Panc1 (cell line): ENCODE measurements around the gene PTPRH. TPM values are rescaled to one million over a fixed set of nuclear protein-coding genes. Genes with fewer than 3 reads are reported as not detected.

ENCODE experiments used
- ATAC-seq: fragments of 200-7000 bp; cut with Tn5 transposase; 2 replicates; pipeline ENCODE4 v1.9.1; 2020; ENCODE audit warnings: mild to moderate bottlenecking, moderate library complexity
- BruUV-seq: library from RNA; stranded (reverse); fragments of 400-500 nt; replicated peaks from 2 replicates; lab custom pipeline; 2021; lab: Mats Ljungman, UMichigan
- CTCF ChIA-PET: fragments of 300-600 bp; sonication (Branson Sonifier 250); formaldehyde crosslinking; loops from one replicate; lab custom pipeline; 2022; ENCODE audit warnings: antibody characterized with exemption; lab: Charles Lee
- POLR2A ChIA-PET: fragments of 300-600 bp; sonication (Branson Sonifier 250); formaldehyde crosslinking; loops from one replicate; lab custom pipeline; 2022; ENCODE audit warnings: antibody characterized with exemption; lab: Charles Lee
- DNase-seq: peaks from one replicate; pipeline ENCODE4 v3.0.0-alpha.2; 2010; ENCODE audit warnings: low read depth, low spot score
- H3K27ac ChIP-seq: 2 replicates; pipeline ENCODE4 v1.5.1; 2011; ENCODE audit warnings: mild to moderate bottlenecking, low read length, inconsistent platforms
- H3K27me3 ChIP-seq: fragments of 200-500 bp; sonication (Bioruptor generic); 2 replicates; pipeline ENCODE4 v1.6.0; 2014; ENCODE audit warnings: low read length, inconsistent platforms; ENCODE audit not compliant: control insufficient read depth, insufficient read depth
- H3K36me3 ChIP-seq: fragments of 200-500 bp; sonication (Bioruptor generic); 2 replicates; pipeline ENCODE4 v1.5.1; 2014; ENCODE audit warnings: inconsistent platforms, mild to moderate bottlenecking, low read length, moderate library complexity; ENCODE audit not compliant: control insufficient read depth, insufficient read depth
- H3K4me1 ChIP-seq: 2 replicates; pipeline ENCODE4 v1.5.1; 2011; ENCODE audit warnings: inconsistent platforms, mild to moderate bottlenecking, low read length, moderate library complexity; ENCODE audit not compliant: control insufficient read depth, insufficient read depth
- H3K4me3 ChIP-seq, 2 experiments: 2 replicates each; pipeline ENCODE4 v1.5.1; 2011 to 2012; ENCODE audit warnings: low read depth in 2 of 2, low read length in 2 of 2, mild to moderate bottlenecking in 2 of 2, inconsistent platforms in 1 of 2, moderate library complexity in 1 of 2
- H3K9me3 ChIP-seq: fragments of 200-500 bp; sonication (Bioruptor generic); 2 replicates; pipeline ENCODE4 v1.5.1; 2014; ENCODE audit warnings: low read depth, mild to moderate bottlenecking, inconsistent platforms, low read length, moderate library complexity; ENCODE audit not compliant: control insufficient read depth, insufficient read depth
- CTCF ChIP-seq: fragments of 450-650 bp; IDR thresholded peaks from 2 replicates; pipeline ENCODE4 v1.5.1; 2017; ENCODE audit warnings: mild to moderate bottlenecking
- POLR2AphosphoS5 ChIP-seq: IDR thresholded peaks from 2 replicates; pipeline ENCODE4 v1.6.1; 2012; ENCODE audit warnings: mild to moderate bottlenecking, low read depth, low read length, moderate library complexity
- SIN3A ChIP-seq: IDR thresholded peaks from 2 replicates; pipeline ENCODE4 v1.6.1; 2012; ENCODE audit warnings: low read depth, mild to moderate bottlenecking, low read length, moderate library complexity, borderline replicate concordance; ENCODE audit not compliant: insufficient read depth
- TCF7L2 ChIP-seq: IDR thresholded peaks from 2 replicates; pipeline ENCODE4 v1.6.1; 2011; ENCODE audit warnings: mild to moderate bottlenecking, low read depth, low read length, inconsistent platforms
- in situ Hi-C: cut with HindIII; loops from 2 replicates; pipeline ENCODE4 v1.10.0; 2016; ENCODE audit warnings: low sequenced_read_pairs, low pct_unique_long_range_greater_than_20kb
- intact Hi-C: fragments of 100-400 bp; cut with micrococcal nuclease; formaldehyde crosslinking; loops from one replicate; pipeline ENCODE4 v1.10.0; 2022; ENCODE audit not compliant: unreplicated experiment
- total RNA-seq: library from RNA; stranded (reverse); gene quantifications from one replicate; pipeline ENCODE4 v1.2.1, GENCODE V29; 2021; ENCODE audit not compliant: unreplicated experiment
- TF ChIP-seq, protein P1 (sequence below), 2 experiments: IDR thresholded peaks; 2 replicates each; pipeline ENCODE4 v1.6.1; 2011 to 2012; ENCODE audit warnings: low read depth in 2 of 2, control low read depth in 1 of 2, low read length in 1 of 2, mild to moderate bottlenecking in 1 of 2, moderate library complexity in 1 of 2; ENCODE audit not compliant: insufficient read depth in 1 of 2

PTPRH gene
- total RNA-seq, 1 experiment from 2014 or later = 42.8 TPM

GRCh38 chr19:55186080-55186479 lies 23.2 kb downstream of the PTPRH start:
- no peaks in the 10 kb centered on the region for H3K9me3 ChIP-seq
- no peak for ATAC-seq
- no peak for TF ChIP-seq POLR2AphosphoS5
- no peak for TF ChIP-seq SIN3A
- TF ChIP-seq TCF7L2 = no peak
- TF ChIP-seq, protein P1, sequence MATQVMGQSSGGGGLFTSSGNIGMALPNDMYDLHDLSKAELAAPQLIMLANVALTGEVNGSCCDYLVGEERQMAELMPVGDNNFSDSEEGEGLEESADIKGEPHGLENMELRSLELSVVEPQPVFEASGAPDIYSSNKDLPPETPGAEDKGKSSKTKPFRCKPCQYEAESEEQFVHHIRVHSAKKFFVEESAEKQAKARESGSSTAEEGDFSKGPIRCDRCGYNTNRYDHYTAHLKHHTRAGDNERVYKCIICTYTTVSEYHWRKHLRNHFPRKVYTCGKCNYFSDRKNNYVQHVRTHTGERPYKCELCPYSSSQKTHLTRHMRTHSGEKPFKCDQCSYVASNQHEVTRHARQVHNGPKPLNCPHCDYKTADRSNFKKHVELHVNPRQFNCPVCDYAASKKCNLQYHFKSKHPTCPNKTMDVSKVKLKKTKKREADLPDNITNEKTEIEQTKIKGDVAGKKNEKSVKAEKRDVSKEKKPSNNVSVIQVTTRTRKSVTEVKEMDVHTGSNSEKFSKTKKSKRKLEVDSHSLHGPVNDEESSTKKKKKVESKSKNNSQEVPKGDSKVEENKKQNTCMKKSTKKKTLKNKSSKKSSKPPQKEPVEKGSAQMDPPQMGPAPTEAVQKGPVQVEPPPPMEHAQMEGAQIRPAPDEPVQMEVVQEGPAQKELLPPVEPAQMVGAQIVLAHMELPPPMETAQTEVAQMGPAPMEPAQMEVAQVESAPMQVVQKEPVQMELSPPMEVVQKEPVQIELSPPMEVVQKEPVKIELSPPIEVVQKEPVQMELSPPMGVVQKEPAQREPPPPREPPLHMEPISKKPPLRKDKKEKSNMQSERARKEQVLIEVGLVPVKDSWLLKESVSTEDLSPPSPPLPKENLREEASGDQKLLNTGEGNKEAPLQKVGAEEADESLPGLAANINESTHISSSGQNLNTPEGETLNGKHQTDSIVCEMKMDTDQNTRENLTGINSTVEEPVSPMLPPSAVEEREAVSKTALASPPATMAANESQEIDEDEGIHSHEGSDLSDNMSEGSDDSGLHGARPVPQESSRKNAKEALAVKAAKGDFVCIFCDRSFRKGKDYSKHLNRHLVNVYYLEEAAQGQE (IDR thresholded peaks at IDR 0.05; ENCODE audit: insufficient read depth in 1 of 2, low read depth in 2 of 2, low read length in 1 of 2) = no peak
- H3K36me3 ChIP-seq = no peaks in the 10 kb centered on the region
- H3K4me3 ChIP-seq = no peak overlapping the region
- H3K27ac ChIP-seq = no peak overlapping the region
- no peak for DNase-seq
- H3K4me1 ChIP-seq = peaks cover 12% of the 10 kb centered on the region; the same call in 1 of the 2 replicates
- no peaks in the 10 kb centered on the region for H3K27me3 ChIP-seq
- intact Hi-C loops (no loop called here), in situ Hi-C loops (no loop called here)
- CTCF ChIA-PET = no interaction called here
- POLR2A ChIA-PET = no interaction called here
- BruUV-seq = no TSS peak

DNA sequence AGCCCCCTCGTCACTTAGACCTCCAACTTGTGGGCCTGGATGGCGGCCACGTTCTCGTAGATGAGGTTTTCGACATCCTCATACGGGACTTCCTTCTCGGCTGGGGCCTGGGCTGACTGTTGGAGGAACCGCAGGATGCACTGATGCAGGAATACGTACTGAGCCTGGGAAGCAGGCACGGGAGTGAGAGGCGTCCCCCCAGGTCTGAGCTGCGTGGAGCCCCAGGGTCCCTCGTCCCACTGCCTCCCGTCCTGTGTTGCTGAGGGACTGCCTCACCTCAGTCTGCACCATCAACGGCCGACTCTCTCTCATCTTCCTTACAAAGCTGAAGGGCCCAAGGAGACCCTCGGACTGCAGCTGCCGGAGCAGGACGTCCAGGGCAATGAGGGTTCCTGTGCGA lies 27.6 kb downstream of the PTPRH start:
- Histone ChIP-seq H3K27ac (no peak overlapping the region), H3K4me1 (no peaks in the 10 kb centered on the region), H3K4me3 (no peak overlapping the region), H3K36me3 (no peaks in the 10 kb centered on the region), H3K27me3 (no peaks in the 10 kb centered on the region), H3K9me3 (no peaks in the 10 kb centered on the region)
- in situ Hi-C loops = no loop called here
- no peak for TF ChIP-seq CTCF
- TF ChIP-seq, protein P1 (IDR thresholded peaks at IDR 0.05; ENCODE audit: insufficient read depth in 1 of 2, low read depth in 2 of 2, low read length in 1 of 2) = no peak
- TF ChIP-seq TCF7L2 = no peak
- TF ChIP-seq POLR2AphosphoS5 = no peak
- TF ChIP-seq SIN3A = no peak
- intact Hi-C loops = no loop called here
- ATAC-seq (no peak), DNase-seq (no peak)
- ChIA-PET CTCF (no interaction called here), POLR2A (no interaction called here)
- no TSS peak for BruUV-seq
